A549 (cell line): ENCODE measurements around the gene GNAO1.

ENCODE experiments used
- CBX8 ChIP-seq: fragments of 200-600 bp; sonication (generic); IDR thresholded peaks from 2 replicates; pipeline ENCODE4 v1.6.1; 2016
- CHD2 ChIP-seq: fragments of 150-350 bp; IDR thresholded peaks from 2 replicates; pipeline ENCODE4 v1.6.1; 2014; ENCODE audit warnings: low read length; ENCODE audit not compliant: partially characterized antibody
- CTCF ChIP-seq: fragments of >200 bp; sonication (Bioruptor Twin); formaldehyde crosslinking; IDR thresholded peaks from 3 replicates; pipeline ENCODE4 v1.5.1; 2016
- EP300 ChIP-seq, 2 experiments: fragments of >200 bp; sonication (Bioruptor Twin); formaldehyde crosslinking; IDR thresholded peaks; 2 replicates in 1 of 2; 3 replicates in 1 of 2; pipeline ENCODE4 v1.6.1; 2016 to 2017
- HOXA7 ChIP-seq: fragments of 250-450 bp; sonication (Bioruptor Pico); IDR thresholded peaks from 2 replicates; pipeline ENCODE4 v1.5.0; 2020; ENCODE audit warnings: mild to moderate bottlenecking, moderate library complexity
- JUNB ChIP-seq: fragments of >200 bp; sonication (Bioruptor Twin); formaldehyde crosslinking; IDR thresholded peaks from 2 replicates; pipeline ENCODE4 v1.6.1; 2016
- POLR2A ChIP-seq: IDR thresholded peaks from 2 replicates; pipeline ENCODE4 v1.6.1; 2012; ENCODE audit warnings: mild to moderate bottlenecking, low read length
- RAD21 ChIP-seq, 2 experiments: fragments of >200 bp in 1 of 2; sonication (Bioruptor Twin) in 1 of 2; formaldehyde crosslinking in 1 of 2; IDR thresholded peaks in 1 of 2; conservative IDR thresholded peaks in 1 of 2; 2 replicates in 1 of 2; 3 replicates in 1 of 2; pipeline ENCODE4 v1.6.1; 2012 to 2018; ENCODE audit warnings: inconsistent platforms in 1 of 2
- RCOR1 ChIP-seq: fragments of 150-350 bp; IDR thresholded peaks from 2 replicates; pipeline ENCODE4 v1.6.1; 2014; ENCODE audit warnings: antibody characterized with exemption, low read length, low read depth
- SREBF2 ChIP-seq: fragments of 450-650 bp; IDR thresholded peaks from 2 replicates; pipeline ENCODE4 v1.6.1; 2014; ENCODE audit warnings: mild to moderate bottlenecking, moderate library complexity
- TFCP2L1 ChIP-seq: fragments of 250-450 bp; sonication (Bioruptor Pico); IDR thresholded peaks from 2 replicates; pipeline ENCODE4 v1.5.0; 2021; ENCODE audit warnings: mild to moderate bottlenecking
- TP53 ChIP-seq: fragments of 250-450 bp; sonication (Bioruptor Pico); IDR thresholded peaks from 2 replicates; pipeline ENCODE4 v1.5.0; 2021; ENCODE audit warnings: mild to moderate bottlenecking, moderate library complexity
- TF ChIP-seq, protein P1 (sequence below): fragments of 250-450 bp; sonication (Bioruptor Pico); IDR thresholded peaks from 2 replicates; pipeline ENCODE4 v1.5.0; 2020; ENCODE audit warnings: low read depth, mild to moderate bottlenecking, moderate library complexity
- TF ChIP-seq, protein P2 (sequence below): IDR thresholded peaks from 2 replicates; pipeline ENCODE4 v1.6.1; 2012

- TF ChIP-seq, protein P1, sequence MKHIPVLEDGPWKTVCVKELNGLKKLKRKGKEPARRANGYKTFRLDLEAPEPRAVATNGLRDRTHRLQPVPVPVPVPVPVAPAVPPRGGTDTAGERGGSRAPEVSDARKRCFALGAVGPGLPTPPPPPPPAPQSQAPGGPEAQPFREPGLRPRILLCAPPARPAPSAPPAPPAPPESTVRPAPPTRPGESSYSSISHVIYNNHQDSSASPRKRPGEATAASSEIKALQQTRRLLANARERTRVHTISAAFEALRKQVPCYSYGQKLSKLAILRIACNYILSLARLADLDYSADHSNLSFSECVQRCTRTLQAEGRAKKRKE (CRISPR knock-in tag) = no peak
- TF ChIP-seq CTCF = no peak
- TF ChIP-seq POLR2A = no peak
- TF ChIP-seq EP300 (IDR thresholded peaks at IDR 0.05) = no peak
- TF ChIP-seq TFCP2L1 = no peak
- TF ChIP-seq RAD21 (conservative IDR thresholded peaks at IDR 0.05 in 1 of 2, IDR thresholded peaks at IDR 0.05 in 1 of 2) = no peak
- TF ChIP-seq JUNB = no peak
- TF ChIP-seq, protein P2, sequence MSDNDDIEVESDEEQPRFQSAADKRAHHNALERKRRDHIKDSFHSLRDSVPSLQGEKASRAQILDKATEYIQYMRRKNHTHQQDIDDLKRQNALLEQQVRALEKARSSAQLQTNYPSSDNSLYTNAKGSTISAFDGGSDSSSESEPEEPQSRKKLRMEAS = no peak
- no peak for TF ChIP-seq CBX8
- TF ChIP-seq RCOR1 = no peak
- no peak for TF ChIP-seq HOXA7 (CRISPR knock-in tag)
- no peak for TF ChIP-seq TP53 (CRISPR knock-in tag)
- TF ChIP-seq SREBF2 = no peak
- TF ChIP-seq CHD2 = no peak
Observed at GRCh38 chr16:56212144-56212543, 20.9 kb downstream of the GNAO1 start.
